HG02763 (cell line): Measurements from ENCODE around the gene SLC47A2.
"Not testable (repeated sequence)": the region's sequence is repeated elsewhere in the genome, so short reads cannot be mapped to it uniquely, and the experiment has no call there.

ENCODE experiments used
- ATAC-seq: cut with Tn5 transposase; IDR thresholded peaks from one replicate; pipeline ENCODE4 v1.9.1; 2021; ENCODE audit warnings: mild to moderate bottlenecking, moderate library complexity; ENCODE audit not compliant: unreplicated experiment

The SLC47A2 gene

GRCh38 chr17:19716108-19717030, at the start of gene SLC47A2:
Gene SLC47A2 (minus strand): TSS chr17:19716584. CDS start chr17:19716555, 29 bp downstream.
- ATAC-seq = no peak

GRCh38 chr17:19766016-19766415, 49.6 kb upstream of the SLC47A2 start:
- no peak for ATAC-seq

GRCh38 chr17:19763991-19764390, 47.6 kb upstream of the SLC47A2 start:
- ATAC-seq = not testable (repeated sequence)

GRCh38 chr17:19763416-19763815, 47.0 kb upstream of the SLC47A2 start:
- no peak for ATAC-seq

GRCh38 chr17:19762515-19762961, 46.2 kb upstream of the SLC47A2 start:
- no peak for ATAC-seq

- no peak for ATAC-seq
Observed at GRCh38 chr17:19760746-19761145, 44.4 kb upstream of the SLC47A2 start.

GRCh38 chr17:19759568-19760549, 43.5 kb upstream of the SLC47A2 start:
- no peak for ATAC-seq

- no peak for ATAC-seq
Observed at GRCh38 chr17:19757536-19758180, 41.3 kb upstream of the SLC47A2 start.

- ATAC-seq = no peak
Observed at GRCh38 chr17:19756546-19756945, 40.2 kb upstream of the SLC47A2 start.

- peak; percentile 43 for ATAC-seq
Observed at GRCh38 chr17:19755821-19756510, 39.6 kb upstream of the SLC47A2 start.

- ATAC-seq = no peak
Observed at GRCh38 chr17:19755392-19755791, 39.0 kb upstream of the SLC47A2 start.

GRCh38 chr17:19753661-19754463, 37.5 kb upstream of the SLC47A2 start:
- ATAC-seq = no peak

- ATAC-seq = no peak
Observed at GRCh38 chr17:19753051-19753509, 36.7 kb upstream of the SLC47A2 start.

GRCh38 chr17:19752216-19753050, 36.0 kb upstream of the SLC47A2 start:
- ATAC-seq = no peak

GRCh38 chr17:19750835-19751234, 34.5 kb upstream of the SLC47A2 start:
- ATAC-seq = no peak

- no peak for ATAC-seq
Observed at GRCh38 chr17:19750020-19750572, 33.7 kb upstream of the SLC47A2 start.

- ATAC-seq = no peak
Observed at GRCh38 chr17:19748807-19749193, 32.4 kb upstream of the SLC47A2 start.
